SHP77 treated with DMSO at 0.1 percent for 48 hours (cell line): ENCODE data around the gene KANK3.
A peak's percentile ranks its signal among the peaks of the same experiment; 100 is the strongest.
"Not testable (repeated sequence)": the region's sequence is repeated elsewhere in the genome, so short reads cannot be mapped to it uniquely, and the experiment has no call there.

Experiments
- DNase-seq: peaks from one replicate; lab custom pipeline; 2025; lab: John Stamatoyannopoulos, UW

The KANK3 gene

DNA sequence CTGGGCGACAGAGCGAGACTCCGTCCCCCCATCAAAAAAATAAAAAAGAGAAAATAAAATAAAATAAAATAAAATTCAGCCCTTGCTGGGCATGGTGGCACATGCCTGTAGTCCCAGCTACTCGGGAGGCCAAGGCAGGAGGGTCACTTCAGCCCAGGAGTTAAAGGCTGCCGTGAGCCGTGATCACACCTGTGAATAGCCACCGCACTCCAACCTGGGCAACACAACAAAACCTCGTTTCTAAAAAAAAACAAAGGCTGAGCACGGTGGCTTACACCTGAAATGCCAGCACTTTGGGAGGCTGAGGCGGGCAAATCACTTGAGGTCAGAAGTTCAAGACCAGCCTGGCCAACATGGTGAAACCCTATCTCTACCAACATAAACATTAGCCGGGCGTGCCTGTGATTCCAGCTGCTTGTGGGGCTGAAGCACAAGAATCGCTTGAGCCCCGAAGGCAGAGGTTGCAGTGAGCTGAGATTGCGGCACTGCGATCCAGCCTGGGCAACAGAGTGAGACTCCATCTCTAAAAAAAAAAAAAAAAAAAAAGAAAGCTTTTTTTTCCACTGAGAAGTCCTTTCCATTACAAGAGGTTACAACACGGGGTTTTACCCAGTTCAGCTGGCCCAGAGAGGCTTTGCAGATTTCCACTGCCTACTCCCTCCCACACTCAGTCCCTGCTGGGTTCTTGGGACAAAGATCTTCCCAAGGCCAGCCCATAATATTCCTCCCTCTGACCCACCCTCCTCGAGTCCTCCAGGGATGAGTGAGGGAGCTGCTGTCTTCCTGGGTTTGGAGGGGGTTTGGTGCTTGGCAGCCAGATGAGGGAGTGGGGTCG, 27.3 kb upstream of the KANK3 start:
- no peak for DNase-seq

DNA sequence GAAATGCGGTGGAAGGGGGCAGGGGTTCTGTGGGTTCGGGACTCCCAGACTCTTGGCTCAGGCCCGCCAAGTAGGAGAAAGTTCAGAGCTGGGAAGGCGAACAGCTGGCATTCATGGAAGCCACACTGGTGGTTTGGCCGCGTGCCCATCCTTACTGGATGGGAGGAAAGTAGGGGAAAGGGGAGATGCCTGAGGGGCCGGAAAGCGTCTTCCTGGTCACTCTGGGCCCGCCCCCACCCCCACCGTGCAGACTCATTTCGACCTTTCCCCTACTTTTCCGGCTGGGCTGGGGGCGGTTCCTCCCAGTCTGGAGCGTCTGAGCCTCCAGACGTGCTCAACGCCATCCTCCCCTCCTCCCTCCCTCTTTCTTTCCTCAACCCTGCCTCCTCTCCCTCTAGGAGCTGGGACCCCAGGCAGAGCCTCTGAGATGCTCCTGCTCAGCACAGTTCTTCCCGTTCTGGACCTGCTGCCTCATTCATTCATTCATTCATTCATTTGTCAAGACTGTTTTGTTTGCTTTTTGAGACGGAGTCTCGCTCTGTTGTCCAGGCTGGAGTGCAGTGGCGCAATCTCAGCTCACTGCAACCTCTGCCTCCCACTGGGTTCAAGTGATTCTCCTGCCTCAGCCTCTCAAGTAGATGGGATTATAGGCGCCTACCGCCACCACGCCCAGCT, 24.4 kb upstream of the KANK3 start:
- DNase-seq = peak; percentile 13

DNA sequence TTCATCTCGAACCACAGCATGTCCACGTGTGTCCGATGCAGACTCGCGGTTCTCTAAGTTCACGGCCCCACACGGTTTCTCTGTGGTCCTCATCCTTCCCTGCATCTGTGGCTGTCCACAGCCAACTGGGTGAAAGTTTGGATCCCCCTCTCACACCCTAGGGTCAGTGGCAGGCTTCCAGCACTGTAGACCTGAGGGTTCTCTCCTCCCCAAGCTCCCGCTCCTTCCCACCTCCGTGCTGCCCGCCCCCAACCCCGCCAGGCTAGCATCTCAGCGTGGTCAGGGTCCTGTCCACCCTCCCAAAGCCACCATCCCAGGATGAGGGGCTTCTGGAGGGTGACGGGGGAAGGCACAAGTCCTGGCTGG, 23.9 kb upstream of the KANK3 start:
- DNase-seq = no peak

DNA sequence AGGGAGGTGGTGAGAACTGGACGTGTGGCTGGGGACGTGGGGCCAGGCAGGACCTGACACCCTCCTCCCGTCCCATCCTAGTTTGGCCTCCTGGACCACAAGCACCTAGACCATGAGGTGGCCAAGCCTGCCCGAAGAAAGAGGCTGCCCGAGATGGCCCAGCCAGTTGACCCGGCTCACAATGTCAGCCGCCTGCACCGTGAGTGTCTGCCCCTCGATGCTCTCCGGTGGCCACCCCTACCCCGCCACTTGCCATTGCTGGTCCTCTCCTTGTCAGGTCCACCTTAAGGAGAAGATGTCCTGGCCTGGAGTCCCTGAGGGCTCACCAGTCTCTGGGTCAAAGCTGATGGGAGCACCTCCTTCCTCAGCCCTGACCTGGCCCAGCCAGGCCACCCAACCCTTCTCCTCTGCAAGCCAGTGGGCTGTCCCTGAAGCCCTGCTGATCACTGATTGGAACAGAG, 23.1 kb upstream of the KANK3 start:
- DNase-seq = no peak

DNA sequence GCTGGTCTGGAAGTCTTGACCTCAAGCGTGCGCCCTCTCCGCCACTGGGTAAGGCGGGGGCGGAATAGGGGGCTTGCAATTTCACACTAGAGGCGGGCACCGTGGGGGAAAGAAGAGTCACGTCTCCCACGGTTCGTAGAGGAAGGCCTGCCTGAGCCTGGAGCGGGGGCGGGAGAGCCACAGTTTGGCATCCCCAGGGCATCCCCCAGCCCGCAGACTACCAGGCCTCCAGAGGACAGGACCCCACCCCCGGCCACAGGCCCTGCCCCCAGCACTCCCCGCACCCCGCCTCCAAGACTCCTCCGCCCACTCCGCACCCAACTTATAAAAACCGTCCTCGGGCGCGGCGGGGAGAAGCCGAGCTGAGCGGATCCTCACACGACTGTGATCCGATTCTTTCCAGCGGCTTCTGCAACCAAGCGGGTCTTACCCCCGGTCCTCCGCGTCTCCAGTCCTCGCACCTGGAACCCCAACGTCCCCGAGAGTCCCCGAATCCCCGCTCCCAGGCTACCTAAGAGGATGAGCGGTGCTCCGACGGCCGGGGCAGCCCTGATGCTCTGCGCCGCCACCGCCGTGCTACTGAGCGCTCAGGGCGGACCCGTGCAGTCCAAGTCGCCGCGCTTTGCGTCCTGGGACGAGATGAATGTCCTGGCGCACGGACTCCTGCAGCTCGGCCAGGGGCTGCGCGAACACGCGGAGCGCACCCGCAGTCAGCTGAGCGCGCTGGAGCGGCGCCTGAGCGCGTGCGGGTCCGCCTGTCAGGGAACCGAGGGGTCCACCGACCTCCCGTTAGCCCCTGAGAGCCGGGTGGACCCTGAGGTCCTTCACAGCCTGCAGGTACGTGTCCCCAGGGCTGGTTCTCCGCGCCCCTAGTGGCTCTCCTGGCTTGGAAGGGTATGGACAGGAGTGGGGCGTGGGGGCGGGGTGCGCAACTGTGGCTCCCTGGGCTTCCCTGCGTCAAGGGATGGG, 21.0 kb upstream of the KANK3 start, which contains the start of gene ANGPTL4:
ANGPTL4 (plus strand) TSS at position 353 of the 969 bp plus-strand sequence; CDS start at position 520, 167 bp downstream.
- no peak for DNase-seq

DNA sequence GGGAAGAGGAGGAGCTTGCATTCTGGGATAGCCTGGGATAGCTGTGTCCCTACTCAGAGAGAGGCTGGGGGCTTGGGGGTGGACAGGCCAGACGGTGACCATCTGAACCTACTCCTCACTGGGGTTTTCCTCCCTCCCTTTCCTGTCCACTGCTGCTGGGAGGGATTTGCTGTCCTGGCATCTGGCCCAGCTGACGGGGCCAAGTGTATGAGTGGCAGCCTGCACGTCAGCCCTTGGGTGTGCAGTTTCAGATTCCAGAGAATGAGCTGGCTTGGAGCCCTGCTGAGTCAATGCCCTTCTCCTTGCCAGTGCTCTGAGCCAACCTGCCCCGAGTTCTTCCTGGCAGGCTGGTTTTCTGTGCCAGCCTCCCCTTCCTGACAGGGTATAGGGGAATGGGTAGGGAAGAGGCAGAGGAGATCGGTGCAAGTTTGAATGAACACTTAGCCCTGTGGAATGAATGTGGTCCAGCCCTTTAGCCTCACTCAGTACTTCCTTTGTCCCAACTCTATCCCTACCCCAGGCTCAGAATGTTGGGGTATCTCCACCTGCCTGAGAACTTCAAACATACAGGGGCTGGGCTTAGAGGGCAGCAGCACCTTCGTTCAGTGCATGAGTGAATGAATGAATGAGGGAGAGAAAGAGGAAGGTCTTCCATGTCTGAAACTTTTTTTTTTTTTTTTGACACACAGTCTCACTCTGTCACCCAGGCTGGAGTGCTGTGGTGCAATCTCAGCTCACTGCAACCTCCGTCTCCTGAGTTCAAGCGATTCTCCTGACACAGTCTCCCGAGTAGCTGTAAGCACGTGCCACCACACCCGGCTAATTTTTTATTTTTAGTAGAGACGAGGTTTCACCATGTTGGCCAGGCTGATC, 19.1 kb upstream of the KANK3 start:
- DNase-seq = peak; percentile 87

DNA sequence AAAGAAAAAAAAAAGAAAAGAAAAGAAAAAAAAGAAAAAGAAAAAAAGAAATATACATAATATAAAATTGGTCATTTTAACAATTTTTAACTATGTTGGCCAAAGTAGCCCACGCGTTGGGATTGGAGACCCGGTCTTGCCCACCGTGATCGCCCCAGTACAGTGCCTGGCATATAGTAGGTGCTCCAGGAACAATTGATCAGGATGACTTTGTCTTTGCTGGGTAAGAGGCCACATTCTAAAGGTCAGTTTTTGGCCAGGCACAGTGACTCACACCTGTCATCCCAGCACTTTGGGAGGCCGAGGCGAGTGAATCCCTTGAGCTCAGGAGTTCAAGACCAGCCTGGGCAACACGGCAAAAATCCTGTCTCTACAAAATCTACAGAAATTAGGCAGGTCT, 17.1 kb upstream of the KANK3 start:
- no peak for DNase-seq

DNA sequence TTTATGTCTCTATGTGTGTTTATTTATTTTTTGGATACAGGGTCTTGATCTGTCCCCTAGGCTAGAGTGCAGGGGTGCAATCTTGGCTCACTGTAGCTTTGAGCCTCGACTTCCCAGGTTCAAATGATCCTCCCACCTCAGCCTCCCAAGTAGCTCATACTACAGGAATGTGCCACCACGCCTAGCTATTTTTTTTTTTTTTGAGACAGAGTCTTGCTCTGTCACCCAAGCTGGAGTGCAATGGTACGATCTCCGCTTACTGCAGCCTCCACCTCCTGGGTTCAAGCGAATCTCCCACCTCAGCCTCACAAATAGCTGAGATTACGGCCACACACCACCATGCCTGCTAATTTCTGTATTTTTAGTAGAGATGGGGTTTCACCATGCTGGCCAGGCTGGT, 15.9 kb upstream of the KANK3 start:
- no peak for DNase-seq

DNA sequence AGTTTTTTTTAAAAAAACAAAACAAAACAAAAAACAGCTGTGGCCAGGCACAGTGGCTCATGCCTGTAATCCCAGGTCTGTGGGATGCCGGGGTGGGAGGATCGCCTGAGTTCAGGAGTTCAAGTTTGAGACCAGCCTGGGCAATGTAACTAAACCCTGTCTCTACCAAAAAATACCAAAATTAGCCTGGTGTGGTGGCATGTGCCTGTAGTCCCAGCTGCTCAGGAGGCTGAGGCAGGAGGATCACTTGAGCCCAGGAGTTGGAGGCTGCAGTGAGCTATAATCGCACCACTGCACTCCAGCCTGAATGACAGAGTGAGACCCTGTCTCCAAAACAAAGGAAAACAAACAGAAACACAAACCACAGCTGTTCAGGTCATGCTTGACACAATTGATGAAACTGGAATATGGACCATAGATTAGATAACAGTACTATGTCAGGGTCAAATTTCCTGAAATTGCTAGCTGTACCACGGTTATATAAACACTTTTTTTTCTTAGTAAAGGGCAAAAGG, 14.0 kb upstream of the KANK3 start:
- no peak for DNase-seq

DNA sequence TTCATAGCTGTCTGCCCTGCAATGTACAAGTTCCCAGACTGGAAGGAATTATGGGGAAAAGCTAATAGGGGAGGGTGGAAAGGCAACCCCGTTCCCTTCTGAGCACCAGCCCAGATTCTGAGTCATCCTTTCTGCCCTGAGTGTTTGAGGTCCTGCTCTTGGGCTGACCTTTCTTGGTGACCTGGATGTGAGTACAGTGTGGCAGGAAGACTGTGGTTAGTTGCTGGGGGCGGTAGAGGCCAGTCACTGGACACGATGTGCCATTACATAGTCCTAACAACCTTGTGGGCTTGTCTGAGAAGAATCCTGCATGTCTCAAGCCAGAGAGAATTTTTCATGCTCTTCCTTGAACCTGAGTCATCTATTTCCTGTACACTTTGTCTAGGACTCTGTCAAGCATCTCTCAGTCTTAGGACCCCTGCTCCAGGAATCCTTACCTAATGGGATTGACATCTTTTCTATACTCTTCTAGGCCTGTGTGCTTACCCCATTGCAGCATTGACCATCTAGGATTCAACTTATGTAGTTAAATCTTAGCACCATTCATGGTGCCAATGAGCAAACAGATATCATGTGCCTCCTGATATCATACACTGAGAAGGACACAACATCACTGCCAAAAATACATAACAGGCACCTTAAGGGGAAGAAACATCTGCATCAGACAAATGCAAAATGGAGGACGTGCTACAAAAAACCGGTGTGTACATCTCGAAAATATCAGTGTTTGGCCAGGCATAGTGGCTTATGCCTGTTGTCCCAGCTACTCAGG, 12.8 kb upstream of the KANK3 start:
- DNase-seq = no peak

DNA sequence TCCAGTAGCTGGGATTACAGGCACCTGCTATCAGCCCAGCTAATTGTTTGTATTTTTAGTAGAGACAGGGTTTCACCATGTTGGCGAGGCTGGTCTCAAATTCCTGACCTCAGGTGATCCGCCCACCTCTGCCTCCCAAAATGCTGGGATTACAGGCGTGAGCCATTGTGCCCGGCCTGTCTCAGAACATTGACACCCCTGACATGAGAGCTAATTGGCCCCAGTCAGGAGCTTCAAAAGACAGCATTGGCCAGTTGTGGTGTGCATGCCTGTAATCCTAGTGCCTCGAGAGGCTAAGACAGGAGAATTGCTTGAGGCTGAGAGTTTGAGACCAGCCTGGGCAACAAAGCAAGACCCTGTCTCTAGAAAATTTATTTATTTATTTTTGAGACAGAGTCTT, 9.8 kb upstream of the KANK3 start:
- DNase-seq = not testable (repeated sequence)

DNA sequence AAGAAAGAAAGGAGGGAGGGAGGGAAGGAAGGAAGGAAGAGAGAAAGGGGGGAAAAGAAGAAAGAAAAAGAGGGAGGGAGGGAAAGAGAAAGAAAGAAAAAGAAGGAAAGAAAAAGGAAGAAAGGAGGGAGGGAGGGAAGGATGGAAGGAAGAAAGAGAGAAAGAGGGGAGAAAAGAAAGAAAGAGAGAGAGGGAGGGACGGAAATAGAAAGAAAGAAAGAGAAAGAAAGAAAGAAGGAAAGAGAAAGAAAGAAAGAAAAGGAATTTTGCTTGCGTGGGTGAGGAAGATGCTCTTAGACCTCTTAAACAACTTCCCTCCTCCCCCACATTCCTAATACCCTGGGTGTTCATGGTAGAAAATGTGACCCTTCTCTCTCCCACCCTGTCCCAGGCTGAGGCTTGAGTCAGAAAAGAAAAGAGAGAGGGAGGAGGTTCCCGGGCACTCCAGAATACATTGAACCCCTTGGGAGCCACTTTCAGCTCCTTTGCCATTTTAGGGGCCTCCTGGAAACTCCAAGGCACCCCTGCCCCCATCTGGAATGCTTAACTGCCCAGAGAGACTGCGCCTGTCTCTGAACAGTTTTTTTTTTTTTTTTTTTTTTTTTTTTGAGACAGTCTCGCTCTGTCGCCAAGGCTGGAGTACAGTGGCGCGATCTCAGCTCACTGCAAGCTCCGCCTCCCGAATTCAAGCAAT, 9.2 kb upstream of the KANK3 start:
- no peak for DNase-seq

DNA sequence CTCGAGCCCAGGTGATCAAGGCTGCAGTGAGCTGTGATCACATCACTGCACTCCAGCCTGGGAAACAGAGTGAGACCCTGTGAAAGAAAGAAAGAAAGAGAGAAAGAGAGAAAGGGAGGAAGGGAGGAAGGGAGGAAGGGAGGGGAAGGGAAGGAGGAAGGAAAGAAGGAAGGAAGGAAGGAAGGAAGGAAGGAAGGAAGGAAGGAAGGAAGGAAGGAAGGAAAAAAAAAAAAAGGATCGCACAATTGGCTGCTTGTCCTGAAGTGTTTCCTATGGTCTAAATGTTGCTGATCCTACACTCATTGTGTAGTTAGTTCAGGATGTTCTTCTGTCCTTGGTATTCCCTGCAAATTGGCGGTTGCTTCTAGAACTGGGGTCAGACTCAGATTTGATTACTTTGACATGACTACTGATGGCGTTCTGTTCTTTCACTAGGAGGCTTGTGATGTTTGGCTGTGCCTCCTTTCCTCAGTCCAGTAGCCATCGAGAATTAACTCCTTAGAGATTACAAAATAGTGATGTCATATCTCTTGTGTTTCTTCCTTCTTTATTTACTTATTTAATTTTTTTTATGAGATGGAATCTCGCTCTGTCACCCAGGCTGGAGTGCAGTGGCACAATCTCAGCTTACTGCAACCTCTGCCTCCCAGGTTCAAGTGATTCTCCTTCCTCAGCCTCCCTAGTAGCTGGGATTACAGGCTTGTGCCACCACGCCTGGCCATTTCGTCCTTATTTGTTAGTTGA, 6.7 kb upstream of the KANK3 start:
- DNase-seq = not testable (repeated sequence)

DNA sequence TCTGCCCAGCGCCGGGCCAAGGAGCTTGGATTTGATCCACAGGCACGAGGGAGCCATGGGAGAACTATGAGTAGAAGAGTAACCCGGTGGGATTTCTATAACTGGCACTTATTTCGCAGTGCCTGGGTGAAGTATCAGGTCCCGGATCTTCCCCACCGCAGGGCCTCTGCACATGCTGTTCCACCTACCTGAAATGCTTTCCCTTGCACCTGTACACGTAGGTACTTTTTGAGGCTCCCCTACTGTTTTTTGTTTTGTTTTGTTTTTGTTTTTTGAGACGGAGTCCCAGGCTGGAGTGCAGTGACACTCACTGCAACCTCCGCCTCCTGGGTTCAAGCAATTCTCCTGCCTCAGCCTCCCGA, 402 bp upstream of the KANK3 start:
- DNase-seq = no peak

DNA sequence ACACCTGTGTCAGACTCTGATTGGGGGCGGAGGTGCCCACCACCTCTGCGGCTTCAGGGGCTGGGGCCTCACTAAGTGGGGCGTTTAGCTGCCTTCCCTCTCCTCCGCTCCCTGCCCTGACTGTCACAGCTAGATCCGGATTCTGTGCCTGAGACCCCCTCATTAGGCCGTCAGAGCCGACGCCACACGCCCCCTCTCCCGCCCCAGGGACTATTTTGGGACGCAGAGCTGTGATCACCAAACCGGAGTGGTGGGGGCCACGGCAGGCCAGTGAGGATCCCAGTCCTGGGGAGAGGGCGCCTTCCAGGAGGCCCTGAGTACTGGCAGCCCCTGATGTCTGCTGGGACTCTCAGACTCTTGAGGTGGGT, 762 bp downstream of the KANK3 start:
- no peak for DNase-seq

DNA sequence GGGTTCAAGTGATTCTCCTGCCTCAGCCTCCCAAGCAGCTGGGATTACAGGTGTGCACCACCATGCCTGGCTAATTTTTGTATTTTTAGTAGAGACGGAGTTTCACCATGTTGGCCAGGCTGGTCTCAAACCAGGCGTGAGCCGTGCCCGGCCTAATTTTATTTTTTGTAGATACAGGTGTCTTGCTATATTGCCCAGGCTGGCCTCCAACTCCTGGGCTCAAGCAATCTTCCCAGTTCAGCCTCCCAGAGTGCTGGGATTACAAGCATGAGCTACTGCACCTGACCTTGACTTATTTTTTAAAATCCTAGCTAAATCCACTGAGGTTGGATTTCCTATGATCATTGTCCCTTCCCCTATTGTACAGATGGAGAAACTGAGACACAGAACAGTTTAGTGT, 1.6 kb downstream of the KANK3 start:
- DNase-seq = not testable (repeated sequence)

DNA sequence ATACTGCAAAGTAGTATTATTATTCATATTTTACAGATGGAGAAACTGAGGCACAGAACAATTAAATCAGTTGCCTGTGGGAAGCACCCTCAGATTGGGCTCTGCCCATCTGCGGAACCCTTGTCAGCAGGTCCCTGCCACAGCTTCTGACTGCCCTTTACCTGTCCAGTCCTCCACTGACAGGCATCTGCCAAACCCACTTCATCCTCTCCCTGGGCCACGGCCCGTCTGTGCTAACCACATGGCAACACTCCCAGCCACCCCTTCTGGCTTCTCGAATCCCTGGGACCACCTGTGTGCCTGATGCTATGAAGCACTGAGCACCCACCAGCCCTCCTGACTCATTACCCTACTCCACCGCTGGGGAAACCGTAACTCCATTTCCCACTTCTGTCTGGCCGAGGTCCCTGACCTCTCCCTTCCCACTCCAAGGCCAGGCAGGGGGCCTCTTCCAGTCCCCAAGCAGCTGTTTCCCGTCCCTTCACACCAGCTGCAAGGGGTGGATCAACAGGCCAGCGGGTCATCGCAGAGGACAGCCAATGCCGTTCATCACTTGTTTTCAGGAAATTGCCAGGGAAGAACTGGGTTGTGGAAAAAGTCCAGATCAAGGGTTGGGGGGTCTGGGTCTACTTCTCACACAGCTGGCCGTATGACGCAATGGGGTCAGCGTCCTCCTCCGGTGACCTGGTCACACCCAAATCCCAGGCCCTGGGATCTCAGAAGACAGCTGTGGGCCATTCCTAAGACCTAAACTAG, 2.5 kb downstream of the KANK3 start:
- no peak for DNase-seq

DNA sequence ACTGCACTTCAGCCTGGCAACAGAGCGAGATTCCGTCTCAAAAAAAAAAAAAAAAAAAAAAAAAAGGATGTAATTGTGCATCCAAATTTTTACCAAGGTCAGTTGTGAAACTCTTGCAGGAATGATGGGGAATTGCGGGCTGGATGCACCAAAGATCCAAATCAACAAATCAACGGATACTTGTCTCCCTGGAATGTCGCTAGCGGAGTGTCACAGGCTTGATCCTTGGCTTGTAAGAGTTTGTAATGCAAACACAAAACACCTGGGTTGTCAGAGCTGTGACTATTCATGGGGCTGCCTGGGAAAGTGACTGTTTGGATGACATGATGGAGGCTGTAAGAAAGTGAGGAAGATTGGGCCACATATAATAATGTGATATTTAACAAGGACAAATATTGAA, 4.2 kb downstream of the KANK3 start:
- no peak for DNase-seq
